Naive B cell (primary cell): ENCODE measurements around the gene GALR2. TPM values are rescaled to one million over a fixed set of nuclear protein-coding genes. Genes with fewer than 3 reads are reported as not detected.

Experiments used
- ATAC-seq, 2 donors: fragments of 150-1000 bp; cut with Tn5 transposase; 2 replicates each; pipeline ENCODE4 v1.10.0; 2021; ENCODE audit warnings: low read depth in 2 of 2, mild to moderate bottlenecking in 2 of 2, moderate library complexity in 2 of 2
- DNase-seq: peaks from one replicate; pipeline ENCODE4 v3.0.0; 2022
- H3K27ac Mint-ChIP-seq, 6 donors: one replicate each; pipeline ENCODE4 v1.8.0; 2020 to 2022; ENCODE audit warnings: mild to moderate bottlenecking in 6 of 6, mixed read lengths in 6 of 6, moderate library complexity in 5 of 6, inconsistent platforms in 2 of 6
- H3K27me3 Mint-ChIP-seq, 3 donors: one replicate each; pipeline ENCODE4 v1.8.0; 2021 to 2022; ENCODE audit warnings: mixed read lengths in 3 of 3, mild to moderate bottlenecking in 1 of 3
- H3K36me3 Mint-ChIP-seq, 2 donors: one replicate each; pipeline ENCODE4 v1.8.0; 2020 to 2022; ENCODE audit warnings: mixed read lengths in 2 of 2, inconsistent platforms in 1 of 2, mild to moderate bottlenecking in 1 of 2
- H3K4me1 Mint-ChIP-seq, 3 donors: one replicate each; pipeline ENCODE4 v1.8.0; 2020 to 2022; ENCODE audit warnings: mixed read lengths in 3 of 3, inconsistent platforms in 1 of 3, mild to moderate bottlenecking in 1 of 3, moderate library complexity in 1 of 3
- H3K4me3 Mint-ChIP-seq, 8 donors: one replicate each; pipeline ENCODE4 v1.8.0; 2020 to 2022; ENCODE audit warnings: mild to moderate bottlenecking in 8 of 8, mixed read lengths in 8 of 8, moderate library complexity in 8 of 8, inconsistent platforms in 2 of 8
- H3K9me3 Mint-ChIP-seq, 7 donors: one replicate each; pipeline ENCODE4 v1.8.0; 2020 to 2022; ENCODE audit warnings: mixed read lengths in 7 of 7, mild to moderate bottlenecking in 5 of 7, inconsistent platforms in 2 of 7, moderate library complexity in 1 of 7
- polyA plus RNA-seq, 6 donors: library from polyadenylated mRNA; unstranded; fragments of 300-500 nt; fragmentation: Illumina TruSeq; gene quantifications; one replicate each; pipeline ENCODE4 v1.2.3, GENCODE V29; 2021; ENCODE audit warnings: low read depth in 6 of 6

GALR2 gene
- polyA plus RNA-seq, 6 donors from 2014 or later, result 0.31 to 2.6 (median 0.72) TPM; not detected in 1

DNA sequence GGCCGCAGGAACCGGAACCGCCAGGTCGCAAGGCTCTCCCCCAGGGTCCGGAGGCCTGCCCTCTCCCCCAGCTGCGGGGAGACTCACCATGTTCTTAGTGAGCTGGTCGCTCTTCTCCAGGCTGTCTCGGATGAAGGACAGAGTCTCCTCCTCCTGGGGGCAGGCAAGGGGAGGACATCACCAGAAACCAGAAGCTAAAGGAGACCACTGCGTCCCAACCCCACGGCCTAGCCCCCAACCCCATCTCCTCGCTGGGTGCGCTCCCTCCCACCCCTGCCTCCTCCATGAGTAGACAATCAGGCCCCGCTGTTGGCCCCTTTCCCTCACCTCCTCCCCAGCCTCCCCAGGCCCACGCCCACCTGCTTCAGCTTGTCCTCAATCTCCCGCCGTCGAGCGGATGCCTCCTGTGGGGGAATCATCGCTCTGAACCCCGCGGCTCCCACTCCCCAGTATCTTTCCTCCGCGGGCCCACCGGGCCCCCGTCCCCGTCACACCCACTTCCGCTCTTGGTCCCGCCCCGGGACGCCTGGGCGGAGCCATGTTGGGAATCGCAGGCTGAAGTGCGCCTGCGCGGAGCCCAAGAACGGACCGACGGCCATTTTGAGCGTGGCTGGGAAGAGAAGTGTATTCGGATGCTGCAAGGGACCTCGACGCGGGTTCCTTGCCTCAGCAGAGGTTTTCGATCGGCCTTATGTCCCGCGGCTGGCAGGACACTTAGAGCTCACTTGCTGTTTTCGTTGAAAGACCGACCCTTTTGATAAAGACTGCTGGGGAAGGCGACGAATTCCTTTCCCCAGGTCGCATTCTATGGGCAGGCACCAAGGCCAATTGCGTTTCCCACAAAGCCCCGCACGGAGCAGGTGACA lies 28.9 kb downstream of the GALR2 start, which contains the start of gene EXOC7:
Gene EXOC7 (minus strand): TSS at position 514 of the 866 bp plus-strand sequence. CDS start 95 bp downstream, at position 419.
- Mint-ChIP-seq H3K4me3 (peak within 1 kb of the TSS; percentile 87 to 99 (median 96)), H3K27me3 (no peaks in the 10 kb centered on the region), H3K36me3 (peaks cover 7 to 13% of the 10 kb centered on the region in 2 donors), H3K9me3 (no peaks in the 10 kb centered on the region), H3K27ac (peak within 1 kb of the TSS; percentile 93 to 99 (median 96)), H3K4me1 (peaks cover 12 to 37% (median 28%) of the 10 kb centered on the region in 3 donors)
- DNase-seq (peak; percentile 92), ATAC-seq (peak; percentile 91 to 92)

DNA sequence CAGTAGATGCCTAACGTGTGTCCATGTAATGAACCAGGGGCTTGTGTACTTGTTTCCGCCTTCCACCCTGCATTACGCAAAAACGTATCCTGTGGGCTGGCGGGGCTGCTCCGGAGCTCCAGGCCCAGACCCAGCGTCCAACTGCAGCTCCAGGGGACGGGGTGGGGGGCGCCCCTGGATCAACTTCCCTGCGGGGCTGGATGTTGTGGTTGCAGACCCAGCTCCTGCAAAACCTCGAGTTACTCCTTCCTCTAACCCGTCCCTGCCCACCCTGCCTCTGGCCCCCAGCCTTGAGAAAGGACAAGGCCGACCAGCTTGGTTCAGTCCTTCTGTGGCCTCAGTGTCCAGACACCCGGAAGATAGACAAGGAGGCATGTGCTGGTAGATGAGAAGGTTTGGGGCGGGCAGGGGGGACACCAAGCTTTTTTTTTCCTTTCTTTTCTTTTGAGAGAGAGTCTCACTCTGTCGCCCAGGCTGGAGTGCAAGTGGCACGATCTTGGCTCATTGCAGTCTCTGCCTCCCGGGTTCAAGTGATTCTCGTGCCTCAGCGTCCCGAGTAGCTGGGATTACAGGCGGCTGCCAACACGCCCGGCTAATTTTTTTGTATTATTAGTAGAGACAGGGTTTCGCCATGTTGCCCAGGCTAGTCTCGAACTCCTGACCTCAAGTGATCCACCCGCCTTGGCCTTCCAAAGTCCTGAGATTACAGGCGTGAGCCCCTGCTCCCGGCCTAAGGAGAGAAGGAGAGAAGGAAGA lies 29.7 kb downstream of the GALR2 start:
- H3K27me3 Mint-ChIP-seq, result no peaks in the 10 kb centered on the region
- ATAC-seq (no peak), DNase-seq (no peak)
- H3K4me3 Mint-ChIP-seq, result peak overlapping the region; percentile 87 to 99 (median 96)
- H3K9me3 Mint-ChIP-seq, result no peaks in the 10 kb centered on the region
- H3K4me1 Mint-ChIP-seq, result peaks cover 12 to 37% (median 26%) of the 10 kb centered on the region in 3 donors
- peak overlapping the region; percentile 68 to 97 (median 94) for H3K27ac Mint-ChIP-seq
- H3K36me3 Mint-ChIP-seq, result peaks cover 7 to 13% of the 10 kb centered on the region in 2 donors

DNA sequence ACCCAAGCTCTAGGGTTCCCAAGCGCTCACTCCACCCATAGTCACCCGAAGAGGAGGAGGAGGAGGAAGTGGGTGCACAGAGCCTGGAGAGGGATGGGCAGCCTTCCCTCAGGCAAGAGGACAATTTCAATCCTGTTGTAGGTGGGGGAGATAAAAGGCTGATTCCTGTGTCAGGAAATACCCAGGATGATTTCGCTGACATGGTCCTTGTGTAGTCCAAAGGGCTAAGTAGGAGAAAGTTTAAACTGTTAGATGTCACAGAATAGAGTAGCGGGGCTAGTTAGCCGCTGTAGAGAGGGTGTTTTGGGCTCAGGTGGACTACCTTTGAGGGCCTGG lies 30.3 kb downstream of the GALR2 start:
- H3K4me3 Mint-ChIP-seq, result peak overlapping the region in 7 of 8 donors; percentile 62 to 99 (median 94)
- peaks cover 12 to 35% (median 25%) of the 10 kb centered on the region in 3 donors for H3K4me1 Mint-ChIP-seq
- no peak for ATAC-seq
- no peak for DNase-seq
- no peaks in the 10 kb centered on the region for H3K9me3 Mint-ChIP-seq
- peaks cover 5 to 11% of the 10 kb centered on the region in 2 donors for H3K36me3 Mint-ChIP-seq
- no peaks in the 10 kb centered on the region for H3K27me3 Mint-ChIP-seq
- H3K27ac Mint-ChIP-seq, result peak overlapping the region in 4 of 6 donors; percentile 68 to 96 (median 92)

DNA sequence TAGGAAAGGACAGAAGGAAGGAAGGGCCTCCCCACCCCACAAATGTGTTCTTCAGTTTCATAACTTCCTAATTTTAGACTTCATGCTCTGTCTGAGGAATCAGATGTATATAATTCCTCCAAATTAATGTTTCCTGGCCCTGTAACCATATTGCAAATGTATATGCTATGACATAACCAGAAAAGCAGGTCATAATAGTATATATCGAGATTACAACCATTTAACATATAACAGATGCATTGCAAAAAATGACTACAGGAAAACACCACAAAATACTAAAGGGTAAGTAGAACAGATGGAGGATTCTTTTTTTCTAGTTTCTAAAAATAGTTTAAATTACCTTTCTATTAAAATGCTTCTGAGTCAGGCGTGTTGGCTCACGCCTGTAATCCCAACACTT lies 32.1 kb downstream of the GALR2 start:
- H3K9me3 Mint-ChIP-seq, result no peaks in the 10 kb centered on the region
- no peak overlapping the region for H3K4me3 Mint-ChIP-seq
- H3K4me1 Mint-ChIP-seq, result peaks cover 12 to 23% (median 20%) of the 10 kb centered on the region in 3 donors
- DNase-seq (no peak), ATAC-seq (no peak)
- H3K27me3 Mint-ChIP-seq, result peaks cover 0 to 4% (median 0%) of the 10 kb centered on the region in 3 donors
- H3K27ac Mint-ChIP-seq, result peak overlapping the region in 1 of 6 donors; percentile 74
- peaks cover 0 to under 1% of the 10 kb centered on the region in 2 donors for H3K36me3 Mint-ChIP-seq

DNA sequence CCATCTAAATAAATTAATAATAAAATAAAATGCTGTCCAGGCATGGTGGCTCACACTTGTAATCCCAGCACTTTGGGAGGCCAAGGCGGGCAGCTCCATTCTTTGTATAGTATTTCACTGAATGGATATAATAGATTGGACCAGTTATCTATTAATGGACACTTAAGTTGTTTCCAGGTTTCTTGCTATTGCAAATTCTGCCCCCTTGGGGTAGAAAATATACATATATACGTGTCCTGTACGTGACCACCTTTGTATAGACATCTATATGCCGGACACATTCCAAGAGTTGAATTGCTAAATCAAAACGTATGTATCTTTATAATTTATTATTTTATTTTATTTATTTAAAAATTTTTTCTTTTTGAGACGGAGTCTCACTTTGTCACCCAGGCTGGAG lies 32.9 kb downstream of the GALR2 start:
- no peak for DNase-seq

DNA sequence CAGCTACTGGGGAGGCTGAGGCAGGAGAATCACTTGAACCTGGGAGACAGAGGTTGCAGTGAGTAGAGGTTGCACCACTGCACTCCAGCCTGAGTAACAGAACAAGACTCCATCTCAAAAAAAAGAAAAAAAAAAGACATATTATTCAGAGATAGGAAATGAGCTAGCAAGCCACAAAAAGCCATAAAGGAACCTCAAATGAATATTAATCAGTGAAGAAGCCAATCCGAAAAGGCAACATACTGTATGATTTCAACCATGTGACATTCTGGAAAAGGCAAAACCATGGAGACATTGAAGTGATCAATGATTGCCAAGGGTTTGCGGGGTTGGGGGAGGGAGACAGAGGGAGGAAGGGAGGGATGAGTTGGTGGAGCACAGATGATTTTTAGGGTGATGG lies 37.4 kb downstream of the GALR2 start:
- ATAC-seq (no peak), DNase-seq (no peak)
- Mint-ChIP-seq H3K36me3 (peaks cover 0 to 6% of the 10 kb centered on the region in 2 donors), H3K4me1 (no peaks in the 10 kb centered on the region), H3K4me3 (no peak overlapping the region), H3K27me3 (peaks cover 0 to 18% (median 8%) of the 10 kb centered on the region in 3 donors), H3K9me3 (peaks cover 0 to 8% (median 0%) of the 10 kb centered on the region in 7 donors), H3K27ac (no peak overlapping the region)

More for the DNA sequence above, 32.9 kb downstream of the GALR2 start:
- ATAC-seq, result no peak
- Mint-ChIP-seq H3K4me3 (no peak overlapping the region), H3K27ac (no peak overlapping the region), H3K4me1 (peaks cover 12 to 19% (median 17%) of the 10 kb centered on the region in 3 donors), H3K36me3 (no peaks in the 10 kb centered on the region), H3K27me3 (peaks cover 0 to 10% (median 0%) of the 10 kb centered on the region in 3 donors), H3K9me3 (no peaks in the 10 kb centered on the region)

DNA sequence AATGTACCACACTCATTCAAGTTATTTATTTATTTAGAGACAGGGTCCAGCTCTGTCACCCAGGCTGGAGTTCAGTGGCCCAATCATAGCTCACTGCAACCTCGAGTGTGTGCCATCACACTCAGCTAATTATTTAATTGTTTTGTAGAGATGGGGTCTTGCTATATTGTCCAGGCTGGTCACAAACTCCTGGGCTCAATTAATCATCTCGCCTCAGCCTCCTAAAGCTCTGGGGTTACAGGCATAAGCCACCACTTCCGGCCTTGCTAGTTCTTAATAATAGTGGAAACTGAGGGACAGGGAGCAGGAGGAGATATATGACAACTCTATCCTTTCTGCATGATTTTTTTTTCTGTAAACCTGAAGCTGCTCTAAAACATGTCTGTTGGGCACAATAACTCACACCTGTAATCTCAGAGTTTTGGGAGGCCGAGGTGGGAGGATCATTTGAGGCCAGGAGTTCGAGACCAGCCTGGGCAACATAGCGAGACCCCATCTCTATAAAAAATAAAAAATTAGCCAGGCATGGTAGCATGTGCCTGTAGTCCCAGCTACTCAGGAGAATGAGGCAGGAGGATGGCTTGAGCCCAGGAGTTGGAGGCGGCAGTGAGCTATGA lies 40.7 kb downstream of the GALR2 start:
- peaks cover 0 to 2% (median 0%) of the 10 kb centered on the region in 3 donors for H3K4me1 Mint-ChIP-seq
- H3K36me3 Mint-ChIP-seq, result peaks cover 0 to 6% of the 10 kb centered on the region in 2 donors
- DNase-seq (no peak), ATAC-seq (no peak)
- peaks cover 0 to 8% (median 0%) of the 10 kb centered on the region in 7 donors for H3K9me3 Mint-ChIP-seq
- no peak overlapping the region for H3K27ac Mint-ChIP-seq
- H3K27me3 Mint-ChIP-seq, result peaks cover 0 to 24% (median 13%) of the 10 kb centered on the region in 3 donors
- no peak overlapping the region for H3K4me3 Mint-ChIP-seq

DNA sequence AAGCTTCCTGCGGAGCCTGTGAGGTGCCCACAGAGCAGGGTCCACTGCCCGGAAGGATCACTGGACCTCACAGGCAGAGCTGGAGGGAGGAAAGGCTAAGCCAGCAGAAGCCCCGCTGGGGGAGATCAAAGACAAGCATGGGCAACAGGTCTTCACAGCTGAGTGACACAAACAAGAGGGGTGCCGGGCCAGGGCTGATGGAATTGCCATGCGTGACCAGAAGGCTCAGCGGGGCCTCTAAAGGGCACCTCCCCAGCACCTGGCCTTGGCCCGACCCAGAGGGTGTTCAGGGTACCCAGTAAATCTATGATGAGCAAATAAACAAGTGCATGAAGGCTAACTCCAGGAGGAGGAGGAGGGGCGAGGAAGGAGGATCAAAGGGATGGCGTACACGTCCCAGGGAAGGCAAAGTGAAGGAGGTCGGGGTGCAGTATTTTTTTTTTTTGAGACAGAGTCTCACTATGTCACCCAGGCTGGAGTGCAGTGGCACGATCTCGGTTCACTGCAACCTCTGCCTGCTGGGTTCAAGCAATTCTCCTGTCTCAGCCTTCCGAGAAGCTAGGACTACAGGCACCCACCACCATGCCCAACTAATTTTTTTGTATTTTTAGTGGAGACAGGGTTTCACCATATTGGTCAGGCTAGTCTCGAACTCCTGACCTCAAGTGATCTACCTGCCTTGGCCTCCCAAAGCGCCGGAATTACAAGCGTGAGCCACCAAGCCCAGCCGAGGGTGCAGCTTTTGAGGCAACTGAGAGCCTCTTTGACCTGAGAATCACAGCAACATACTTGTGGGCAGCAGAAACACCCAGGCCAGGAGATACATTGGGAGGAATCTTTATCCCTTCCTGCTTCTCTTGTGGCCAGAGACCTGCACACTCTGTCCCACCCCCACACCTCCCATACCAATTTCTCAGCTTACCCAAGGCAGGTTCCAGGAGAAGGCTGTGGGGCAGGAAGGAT lies 45.1 kb downstream of the GALR2 start:
- Mint-ChIP-seq H3K27me3 (peaks cover 0 to 7% (median 5%) of the 10 kb centered on the region in 3 donors), H3K9me3 (no peaks in the 10 kb centered on the region), H3K36me3 (no peaks in the 10 kb centered on the region), H3K27ac (peak overlapping the region in 1 of 6 donors; percentile 37), H3K4me1 (peaks cover 17 to 26% (median 18%) of the 10 kb centered on the region in 3 donors), H3K4me3 (peak overlapping the region in 2 of 8 donors; percentile 8 to 41)
- ATAC-seq (no peak), DNase-seq (no peak)

DNA sequence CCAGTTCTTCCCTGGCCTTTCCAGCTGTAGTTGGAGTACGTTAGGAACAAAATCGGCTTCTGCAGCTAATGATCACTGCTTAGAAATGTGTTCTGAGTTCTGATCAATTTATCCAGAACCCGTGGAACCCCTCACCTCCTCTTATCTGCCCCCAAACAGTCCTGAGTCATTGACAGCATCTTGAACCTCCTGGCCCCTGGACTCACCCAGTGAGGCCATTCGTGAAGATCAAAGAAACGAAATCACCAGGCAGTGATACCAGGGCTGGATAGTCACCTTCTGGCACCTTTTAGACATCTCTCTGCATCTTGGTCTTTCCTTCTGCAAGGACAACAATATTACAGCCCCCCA lies 46.1 kb downstream of the GALR2 start:
- Mint-ChIP-seq H3K4me1 (peaks cover 17 to 26% (median 18%) of the 10 kb centered on the region in 3 donors), H3K36me3 (no peaks in the 10 kb centered on the region), H3K9me3 (no peaks in the 10 kb centered on the region), H3K27ac (peak overlapping the region in 1 of 6 donors; percentile 65), H3K27me3 (peaks cover 0 to 7% (median 5%) of the 10 kb centered on the region in 3 donors), H3K4me3 (peak overlapping the region in 5 of 8 donors; percentile 31 to 68 (median 47))
- DNase-seq, result no peak
- no peak for ATAC-seq

DNA sequence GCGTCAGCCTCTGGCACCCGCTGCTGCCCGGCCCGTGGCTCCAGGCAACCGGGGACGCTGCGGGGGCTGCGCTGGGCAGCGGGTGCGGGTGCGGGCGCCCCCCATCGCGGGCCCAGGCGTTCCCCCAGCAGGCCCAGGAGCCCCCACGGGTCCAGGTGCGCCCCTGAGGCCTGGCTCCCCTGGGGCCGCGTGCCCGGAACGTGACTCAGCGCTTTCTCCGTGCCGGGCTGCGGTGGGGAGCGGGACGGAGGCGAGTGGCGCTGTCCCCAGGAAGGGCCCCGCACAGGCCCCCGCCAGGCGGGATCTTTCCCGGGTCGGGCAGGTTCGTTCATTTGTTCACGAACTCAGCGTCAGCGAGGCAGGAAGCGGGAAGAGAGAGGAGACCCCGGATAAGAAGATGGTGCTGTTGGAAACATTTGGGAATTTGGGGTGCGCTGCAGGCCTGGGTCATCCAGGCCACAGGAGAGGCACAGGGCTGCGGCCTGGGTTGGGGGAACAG lies 47.4 kb downstream of the GALR2 start:
- DNase-seq (no peak), ATAC-seq (peak; percentile 12 to 13)
- H3K9me3 Mint-ChIP-seq, result no peaks in the 10 kb centered on the region
- H3K36me3 Mint-ChIP-seq, result no peaks in the 10 kb centered on the region
- peak overlapping the region in 1 of 6 donors; percentile 65 for H3K27ac Mint-ChIP-seq
- peak overlapping the region in 5 of 8 donors; percentile 57 to 88 (median 71) for H3K4me3 Mint-ChIP-seq
- peaks cover 0 to 7% (median 5%) of the 10 kb centered on the region in 3 donors for H3K27me3 Mint-ChIP-seq
- peaks cover 17 to 26% (median 18%) of the 10 kb centered on the region in 3 donors for H3K4me1 Mint-ChIP-seq

DNA sequence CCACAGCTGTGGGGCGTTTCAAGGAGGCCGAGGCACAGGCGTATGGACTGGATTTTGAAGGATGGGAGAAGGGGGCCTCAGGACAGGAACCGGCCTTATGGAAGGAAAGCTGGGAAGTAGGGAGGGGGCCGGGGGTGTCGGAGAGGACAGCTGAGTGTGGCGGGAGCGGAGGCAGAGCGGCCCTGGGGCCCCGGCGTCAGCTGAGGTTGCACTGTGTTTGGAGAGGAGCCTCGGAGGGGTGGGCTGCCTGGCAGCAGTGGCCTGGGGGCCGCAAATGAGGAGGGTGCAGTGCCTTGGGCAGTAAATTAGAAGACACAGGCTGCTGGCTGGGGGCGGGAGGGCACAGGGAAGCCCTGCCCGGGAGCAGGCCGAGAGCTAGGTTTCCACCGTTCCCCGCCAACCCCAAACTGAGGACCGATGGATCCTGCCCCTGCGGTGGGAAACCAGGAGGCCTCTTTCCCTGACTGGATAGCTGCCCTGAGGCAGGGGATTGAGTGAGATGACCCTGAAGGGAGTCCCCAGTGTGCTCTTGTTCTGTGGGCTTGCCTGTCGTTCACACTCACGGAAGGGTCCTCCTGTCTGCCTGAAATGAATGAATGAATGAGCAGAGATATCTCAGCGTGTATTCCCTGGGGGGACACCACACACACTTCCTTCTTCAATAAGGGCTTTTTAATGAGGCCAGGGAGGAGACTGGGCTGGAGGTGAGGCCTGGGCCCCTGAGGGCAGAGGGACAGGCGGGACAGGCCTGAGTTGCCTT lies 48.0 kb downstream of the GALR2 start:
- Mint-ChIP-seq H3K27ac (peak overlapping the region in 4 of 6 donors; percentile 61 to 89 (median 72)), H3K4me3 (peak overlapping the region; percentile 47 to 88 (median 63)), H3K4me1 (peaks cover 17 to 26% (median 21%) of the 10 kb centered on the region in 3 donors), H3K27me3 (peaks cover 0 to 7% (median 5%) of the 10 kb centered on the region in 3 donors), H3K36me3 (no peaks in the 10 kb centered on the region), H3K9me3 (no peaks in the 10 kb centered on the region)
- DNase-seq (peak; percentile 18), ATAC-seq (no peak)
